ENCODE measurements around the gene DNAJC6. TPM values are rescaled to one million over a fixed set of nuclear protein-coding genes. Genes with fewer than 3 reads are reported as not detected.

The DNAJC6 gene
- total RNA-seq, 1 donor: 0.72 TPM

- no peak for DNase-seq (ENCODE audit: low read depth)
- no peak overlapping the region for H3K4me3 ChIP-seq (ENCODE audit: low read depth, low read length)
- TF ChIP-seq CTCF (IDR thresholded peaks at IDR 0.05; ENCODE audit: insufficient read depth, low read length): no peak
Measured at GRCh38 chr1:65418522-65419185, 109.3 kb downstream of the DNAJC6 start.

GRCh38 chr1:65419681-65420589, 110.6 kb downstream of the DNAJC6 start:
- no peak for TF ChIP-seq CTCF (IDR thresholded peaks at IDR 0.05; ENCODE audit: insufficient read depth, low read length)
- peak overlapping the region; percentile 84 for H3K4me3 ChIP-seq (ENCODE audit: low read depth, low read length)
- peak; percentile 97 for DNase-seq (ENCODE audit: low read depth)

- no peak for DNase-seq (ENCODE audit: low read depth)
- no peak for TF ChIP-seq CTCF (IDR thresholded peaks at IDR 0.05; ENCODE audit: insufficient read depth, low read length)
- H3K4me3 ChIP-seq (ENCODE audit: low read depth, low read length): peak within 1 kb of the TSS; percentile 84
Measured at GRCh38 chr1:65420590-65421350, 111.4 kb downstream of the DNAJC6 start, which contains the start of the genes LEPR and LEPROT. Gene LEPR, plus strand, starts transcription at chr1:65420668. Its CDS starts 144,898 bp downstream, at chr1:65565566. Gene LEPROT, plus strand, starts transcription at chr1:65420668. Its CDS starts 57 bp downstream, at chr1:65420725.

GRCh38 chr1:65421351-65422025, 112.1 kb downstream of the DNAJC6 start:
- peak; percentile 52 for DNase-seq (ENCODE audit: low read depth)
- peak overlapping the region; percentile 84 for H3K4me3 ChIP-seq (ENCODE audit: low read depth, low read length)
- TF ChIP-seq CTCF (IDR thresholded peaks at IDR 0.05; ENCODE audit: insufficient read depth, low read length): no peak

GRCh38 chr1:65422241-65423203, 113.2 kb downstream of the DNAJC6 start:
- H3K4me3 ChIP-seq (ENCODE audit: low read depth, low read length): peak overlapping the region; percentile 84
- DNase-seq (ENCODE audit: low read depth): no peak
- TF ChIP-seq CTCF (IDR thresholded peaks at IDR 0.05; ENCODE audit: insufficient read depth, low read length): no peak

All from fibroblast of the aortic adventitia (primary cell).